ENCODE results near the gene COG3.
A peak's percentile ranks its signal among the peaks of the same experiment; 100 is the strongest.

Gene COG3

GRCh38 chr13:45537516-45537915, 72.8 kb downstream of the COG3 start:
- no peak for TF ChIP-seq POLR2A (IDR thresholded peaks at IDR 0.05; ENCODE audit: low read length)
- no peak for TF ChIP-seq GATA1 (IDR thresholded peaks at IDR 0.05; ENCODE audit: low read depth, low read length)
- no peak for DNase-seq

DNA sequence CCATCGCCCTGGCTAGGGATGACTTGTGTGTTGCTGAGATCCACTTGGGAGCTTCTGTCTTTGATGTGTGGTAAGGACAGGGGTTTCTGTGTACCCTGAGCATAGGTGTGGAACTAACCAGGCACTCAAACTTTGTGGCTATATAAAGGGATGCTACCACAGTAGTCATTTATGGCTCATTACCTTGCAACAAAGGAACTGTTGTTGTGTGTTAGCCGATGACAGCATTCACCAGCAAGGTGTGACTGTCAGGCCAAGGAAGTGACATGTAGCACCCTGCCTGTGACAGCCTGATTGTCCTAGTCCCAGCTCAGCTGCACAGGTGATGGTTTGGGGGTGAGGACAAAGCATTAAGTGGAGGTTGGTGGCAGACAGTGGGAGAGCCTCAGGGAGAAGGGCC, 73.6 kb downstream of the COG3 start:
- TF ChIP-seq GATA1 (IDR thresholded peaks at IDR 0.05; ENCODE audit: low read depth, low read length) (no peak), POLR2A (IDR thresholded peaks at IDR 0.05; ENCODE audit: low read length) (no peak)
- DNase-seq: no peak

- TF ChIP-seq GATA1 (IDR thresholded peaks at IDR 0.05; ENCODE audit: low read depth, low read length) (no peak), POLR2A (IDR thresholded peaks at IDR 0.05; ENCODE audit: low read length) (no peak)
- no peak for DNase-seq
Measured at GRCh38 chr13:45540195-45540594, 75.5 kb downstream of the COG3 start.

GRCh38 chr13:45540864-45541263, 76.1 kb downstream of the COG3 start:
- no peak for DNase-seq
- TF ChIP-seq GATA1 (IDR thresholded peaks at IDR 0.05; ENCODE audit: low read depth, low read length) (no peak), POLR2A (IDR thresholded peaks at IDR 0.05; ENCODE audit: low read length) (no peak)

DNA sequence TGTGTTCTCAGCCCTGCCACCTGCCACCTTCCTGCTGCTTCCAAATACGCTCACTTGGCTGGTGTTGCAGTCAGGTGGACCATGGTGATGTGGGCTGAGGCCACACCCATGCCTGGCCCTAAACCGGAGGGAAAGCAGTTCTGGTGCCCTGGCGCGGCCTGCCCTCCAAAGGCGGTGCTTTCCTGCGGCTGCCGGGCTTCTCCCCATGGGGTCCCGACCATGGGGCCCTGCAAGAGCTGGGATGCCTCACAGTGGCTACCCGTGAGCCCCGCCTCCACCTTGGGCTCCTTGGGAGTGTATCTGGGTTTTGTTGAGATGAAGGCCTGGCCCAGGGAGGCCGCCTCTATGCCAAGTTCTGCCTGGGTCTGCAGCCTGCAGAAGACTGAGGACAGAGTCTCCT, 77.1 kb downstream of the COG3 start:
- TF ChIP-seq GATA1 (IDR thresholded peaks at IDR 0.05; ENCODE audit: low read depth, low read length): no peak
- TF ChIP-seq POLR2A (IDR thresholded peaks at IDR 0.05; ENCODE audit: low read length): no peak
- DNase-seq: no peak

GRCh38 chr13:45542391-45542790, 77.7 kb downstream of the COG3 start:
- TF ChIP-seq POLR2A (IDR thresholded peaks at IDR 0.05; ENCODE audit: low read length): no peak
- TF ChIP-seq GATA1 (IDR thresholded peaks at IDR 0.05; ENCODE audit: low read depth, low read length): no peak
- no peak for DNase-seq

GRCh38 chr13:45542878-45543277, 78.1 kb downstream of the COG3 start:
- TF ChIP-seq GATA1 (IDR thresholded peaks at IDR 0.05; ENCODE audit: low read depth, low read length): no peak
- no peak for TF ChIP-seq POLR2A (IDR thresholded peaks at IDR 0.05; ENCODE audit: low read length)
- no peak for DNase-seq

DNA sequence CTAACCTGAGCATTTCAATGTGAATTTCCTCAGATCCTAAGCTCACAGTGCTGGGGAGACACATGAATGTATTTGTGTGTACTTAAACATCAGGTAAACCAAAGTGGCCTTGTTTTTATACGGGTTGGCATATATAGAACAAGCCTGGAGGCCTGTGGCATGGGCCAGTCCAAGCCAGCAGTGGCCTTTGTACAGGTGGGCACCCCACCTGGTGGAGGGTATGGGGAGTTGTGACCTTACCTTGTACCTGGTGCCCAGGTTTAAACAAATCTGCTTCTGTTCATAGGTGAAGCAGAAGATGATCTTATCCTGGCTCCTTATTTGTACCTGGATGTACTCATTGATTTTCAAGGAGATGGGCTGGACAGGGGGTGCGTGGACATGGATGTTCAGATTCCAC, 79.8 kb downstream of the COG3 start:
- TF ChIP-seq POLR2A (IDR thresholded peaks at IDR 0.05; ENCODE audit: low read length) (no peak), GATA1 (IDR thresholded peaks at IDR 0.05; ENCODE audit: low read depth, low read length) (no peak)
- DNase-seq: no peak

DNA sequence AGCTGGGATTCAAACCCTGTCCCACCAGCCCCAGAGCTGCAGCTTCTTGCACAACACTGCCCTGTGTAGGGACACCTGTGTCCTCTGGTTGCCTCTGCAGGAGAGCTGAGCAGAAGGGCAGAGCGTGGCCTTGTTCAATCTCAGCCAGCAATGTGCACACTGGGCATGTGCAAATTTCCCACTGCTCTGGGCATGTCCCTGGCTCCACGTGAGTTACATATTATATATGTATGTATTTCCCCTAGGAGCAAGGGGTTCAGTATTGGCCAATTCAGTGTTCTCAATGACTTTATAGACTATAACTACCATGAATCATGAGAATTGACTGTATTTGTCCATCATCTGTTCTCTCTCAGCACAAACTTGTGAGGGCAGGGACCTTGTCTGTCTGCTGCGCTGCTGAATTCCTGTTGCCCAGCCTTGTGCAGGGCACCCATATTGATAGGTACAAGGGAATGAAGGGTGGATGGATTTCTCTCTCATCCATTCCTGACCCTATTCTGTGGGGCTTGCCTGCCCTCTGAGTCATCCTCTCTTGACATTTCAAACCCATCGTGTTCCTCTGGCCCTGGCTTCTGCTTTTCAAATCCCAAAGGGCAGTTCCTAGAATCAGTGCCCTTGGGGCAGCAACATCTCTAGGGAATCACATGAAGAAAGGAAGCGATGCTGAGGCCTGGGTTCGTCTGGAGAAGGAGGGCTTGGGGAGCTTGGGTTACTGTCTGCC, 81.1 kb downstream of the COG3 start:
- TF ChIP-seq GATA1 (IDR thresholded peaks at IDR 0.05; ENCODE audit: low read depth, low read length) (no peak), POLR2A (IDR thresholded peaks at IDR 0.05; ENCODE audit: low read length) (no peak)
- no peak for DNase-seq

DNA sequence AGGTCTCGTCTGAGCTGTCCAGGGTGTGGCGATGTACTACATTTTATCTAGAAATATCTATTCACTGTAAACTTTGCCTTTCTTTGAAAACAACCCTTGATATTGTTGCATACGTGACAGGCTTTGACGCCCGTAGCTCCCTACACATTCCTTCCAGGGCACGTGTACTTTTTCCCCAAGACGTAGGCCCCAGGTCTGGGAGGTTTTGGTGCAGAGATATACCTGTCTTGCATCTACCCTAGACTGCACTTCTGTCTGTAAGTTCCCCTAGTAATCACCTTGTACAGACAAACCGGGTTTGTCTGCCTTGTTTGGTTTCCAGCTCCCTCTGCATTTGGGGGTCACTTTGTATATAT, 81.6 kb downstream of the COG3 start:
- no peak for DNase-seq
- TF ChIP-seq GATA1 (IDR thresholded peaks at IDR 0.05; ENCODE audit: low read depth, low read length) (no peak), POLR2A (IDR thresholded peaks at IDR 0.05; ENCODE audit: low read length) (no peak)

DNA sequence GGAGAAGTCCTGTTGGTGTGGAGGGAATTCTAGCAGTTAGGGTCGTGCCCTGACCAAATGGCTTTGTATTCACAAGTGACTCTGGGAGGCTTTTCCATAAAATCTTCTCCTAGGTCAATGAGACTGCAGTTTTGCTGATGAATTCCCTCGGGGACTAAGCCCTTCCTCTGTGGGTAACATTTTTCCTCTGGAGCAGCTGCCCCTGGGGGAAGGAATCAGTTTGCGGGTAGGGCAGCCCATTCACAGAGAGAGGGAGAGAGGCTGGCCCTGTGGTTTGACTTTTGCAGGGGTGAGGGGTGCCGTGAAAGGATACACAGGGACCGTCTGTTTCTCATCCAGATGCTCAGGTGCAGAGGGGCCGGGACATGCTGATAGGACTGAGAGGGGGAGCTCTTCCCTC, 83.5 kb downstream of the COG3 start:
- no peak for DNase-seq
- TF ChIP-seq GATA1 (IDR thresholded peaks at IDR 0.05; ENCODE audit: low read depth, low read length) (no peak), POLR2A (IDR thresholded peaks at IDR 0.05; ENCODE audit: low read length) (no peak)

- TF ChIP-seq POLR2A (IDR thresholded peaks at IDR 0.05; ENCODE audit: low read length) (no peak), GATA1 (IDR thresholded peaks at IDR 0.05; ENCODE audit: low read depth, low read length) (no peak)
- no peak for DNase-seq
Measured at GRCh38 chr13:45554604-45555109, 89.9 kb downstream of the COG3 start.

DNA sequence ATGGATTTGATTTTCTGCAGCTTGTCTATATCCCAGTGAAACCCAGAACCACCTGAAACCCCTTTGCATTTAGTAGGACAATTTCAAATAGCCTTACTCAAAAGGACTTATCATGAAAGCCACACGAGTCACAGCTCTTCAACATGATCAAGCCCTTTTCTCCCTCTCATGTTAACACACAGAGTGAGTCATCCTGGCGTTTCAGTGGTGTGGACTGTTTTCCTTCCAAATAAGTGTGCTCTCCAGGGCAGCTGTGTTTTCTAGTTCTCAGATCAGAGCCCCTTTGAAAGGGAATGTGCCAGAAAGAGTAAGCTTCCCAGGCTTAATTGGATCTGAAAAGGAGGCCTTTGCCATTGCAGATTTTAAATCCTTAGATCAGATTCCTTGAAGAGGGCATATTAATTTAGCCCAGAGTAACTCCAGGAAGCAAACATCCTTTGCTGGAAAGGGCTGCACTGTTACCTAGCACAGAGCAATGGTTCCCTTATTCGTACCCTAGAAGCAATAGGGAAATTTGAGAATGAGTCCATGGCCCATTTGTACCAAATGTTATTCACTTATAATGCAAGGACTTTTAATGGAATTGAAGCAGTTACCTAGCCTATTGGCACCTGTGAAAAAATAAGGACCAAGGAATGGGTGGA, 99.5 kb downstream of the COG3 start:
- no peak for DNase-seq
- TF ChIP-seq GATA1 (IDR thresholded peaks at IDR 0.05; ENCODE audit: low read depth, low read length): no peak
- no peak for TF ChIP-seq POLR2A (IDR thresholded peaks at IDR 0.05; ENCODE audit: low read length)

- no peak for TF ChIP-seq POLR2A (IDR thresholded peaks at IDR 0.05; ENCODE audit: low read length)
- TF ChIP-seq GATA1 (IDR thresholded peaks at IDR 0.05; ENCODE audit: low read depth, low read length): no peak
Measured at GRCh38 chr13:45565331-45565730, 100.6 kb downstream of the COG3 start.

More at GRCh38 chr13:45565331-45565730, 100.6 kb downstream of the COG3 start:
- peak in 1 of 2 experiments; percentile 9 for DNase-seq
